Activated CD8-positive, alpha-beta T cell treated with anti-CD3 and anti-CD28 coated beads for 36 hours (primary cell): ENCODE measurements around the gene SHROOM2. TPM values are rescaled to one million over a fixed set of nuclear protein-coding genes. Genes with fewer than 3 reads are reported as not detected.
"Not testable (repeated sequence)": the region's sequence is repeated elsewhere in the genome, so short reads cannot be mapped to it uniquely, and the experiment has no call there.

Experiments used
- ATAC-seq: fragments of 200-7000 bp; cut with Tn5 transposase; one replicate; pipeline ENCODE4 v1.10.0; 2021; ENCODE audit warnings: mild to moderate bottlenecking, moderate library complexity
- CTCF ChIA-PET: fragments of 350-600 bp; sonication (Branson Sonifier 250); formaldehyde crosslinking; loops from one replicate; lab custom pipeline; 2021; ENCODE audit warnings: antibody characterized with exemption; lab: Charles Lee
- POLR2A ChIA-PET: fragments of 350-600 bp; sonication (Branson Sonifier 250); formaldehyde crosslinking; loops from one replicate; lab custom pipeline; 2021; ENCODE audit warnings: antibody characterized with exemption; lab: Charles Lee
- DNase-seq: peaks from one replicate; pipeline ENCODE4 v3.0.0-alpha.2; 2020
- H3K27ac Mint-ChIP-seq: one replicate; pipeline ENCODE4 v1.8.0; 2021; ENCODE audit warnings: mild to moderate bottlenecking, mixed read lengths
- H3K27me3 Mint-ChIP-seq: one replicate; pipeline ENCODE4 v1.8.0; 2021; ENCODE audit warnings: mixed read lengths
- H3K36me3 Mint-ChIP-seq: one replicate; pipeline ENCODE4 v1.8.0; 2021; ENCODE audit warnings: low read depth, mixed read lengths
- H3K4me1 Mint-ChIP-seq: one replicate; pipeline ENCODE4 v1.8.0; 2021; ENCODE audit warnings: low read depth, mixed read lengths
- H3K4me3 Mint-ChIP-seq: one replicate; pipeline ENCODE4 v1.8.0; 2021; ENCODE audit warnings: mild to moderate bottlenecking, moderate library complexity, mixed read lengths
- H3K9me3 Mint-ChIP-seq: one replicate; pipeline ENCODE4 v1.8.0; 2021; ENCODE audit warnings: mixed read lengths
- intact Hi-C: fragments of 100-400 bp; cut with micrococcal nuclease; formaldehyde crosslinking; loops from one replicate; pipeline ENCODE4 v1.10.0; 2022
- total RNA-seq, 2 experiments: library from RNA; stranded (reverse); gene quantifications; one replicate each; pipeline ENCODE4 v1.2.3, GENCODE V29; 2021
- TF ChIP-seq, protein P1 (sequence below): fragments of 200-600 bp; IDR thresholded peaks from one replicate; pipeline ENCODE4 v1.8.0; 2022; ENCODE audit warnings: antibody characterized with exemption, mild to moderate bottlenecking

SHROOM2 gene
- total RNA-seq, 2 experiments from 2014 or later = not detected

DNA sequence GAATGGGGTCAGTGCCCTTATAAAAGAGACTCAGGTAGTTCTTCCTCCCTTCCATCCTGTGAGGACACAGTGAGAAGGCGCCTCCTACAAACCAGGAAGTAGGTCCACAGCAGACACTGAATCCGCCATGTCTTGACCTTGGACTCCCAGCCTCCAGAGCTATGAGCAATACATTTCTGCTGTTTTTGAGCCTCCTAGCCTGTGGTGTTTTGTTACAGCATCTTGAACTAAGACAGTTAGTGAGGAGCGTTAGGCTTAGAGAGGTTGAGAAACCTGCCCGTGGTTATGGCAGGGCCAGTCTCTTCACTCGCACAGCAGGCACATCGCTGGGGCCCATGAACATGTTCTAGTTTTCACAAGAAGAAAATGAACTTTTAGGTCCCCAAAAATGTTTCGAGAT, 19.7 kb downstream of the SHROOM2 start:
- intact Hi-C loops = no loop called here
- POLR2A ChIA-PET = no interaction called here
- peaks cover 2% of the 10 kb centered on the region for H3K27me3 Mint-ChIP-seq
- H3K4me3 Mint-ChIP-seq = no peak overlapping the region
- no peak for ATAC-seq
- H3K36me3 Mint-ChIP-seq = no peaks in the 10 kb centered on the region
- no peaks in the 10 kb centered on the region for H3K4me1 Mint-ChIP-seq
- no peak for DNase-seq
- no peak overlapping the region for H3K27ac Mint-ChIP-seq
- CTCF ChIA-PET = no interaction called here
- H3K9me3 Mint-ChIP-seq = no peaks in the 10 kb centered on the region
- TF ChIP-seq, protein P1, sequence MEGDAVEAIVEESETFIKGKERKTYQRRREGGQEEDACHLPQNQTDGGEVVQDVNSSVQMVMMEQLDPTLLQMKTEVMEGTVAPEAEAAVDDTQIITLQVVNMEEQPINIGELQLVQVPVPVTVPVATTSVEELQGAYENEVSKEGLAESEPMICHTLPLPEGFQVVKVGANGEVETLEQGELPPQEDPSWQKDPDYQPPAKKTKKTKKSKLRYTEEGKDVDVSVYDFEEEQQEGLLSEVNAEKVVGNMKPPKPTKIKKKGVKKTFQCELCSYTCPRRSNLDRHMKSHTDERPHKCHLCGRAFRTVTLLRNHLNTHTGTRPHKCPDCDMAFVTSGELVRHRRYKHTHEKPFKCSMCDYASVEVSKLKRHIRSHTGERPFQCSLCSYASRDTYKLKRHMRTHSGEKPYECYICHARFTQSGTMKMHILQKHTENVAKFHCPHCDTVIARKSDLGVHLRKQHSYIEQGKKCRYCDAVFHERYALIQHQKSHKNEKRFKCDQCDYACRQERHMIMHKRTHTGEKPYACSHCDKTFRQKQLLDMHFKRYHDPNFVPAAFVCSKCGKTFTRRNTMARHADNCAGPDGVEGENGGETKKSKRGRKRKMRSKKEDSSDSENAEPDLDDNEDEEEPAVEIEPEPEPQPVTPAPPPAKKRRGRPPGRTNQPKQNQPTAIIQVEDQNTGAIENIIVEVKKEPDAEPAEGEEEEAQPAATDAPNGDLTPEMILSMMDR = no peak

DNA sequence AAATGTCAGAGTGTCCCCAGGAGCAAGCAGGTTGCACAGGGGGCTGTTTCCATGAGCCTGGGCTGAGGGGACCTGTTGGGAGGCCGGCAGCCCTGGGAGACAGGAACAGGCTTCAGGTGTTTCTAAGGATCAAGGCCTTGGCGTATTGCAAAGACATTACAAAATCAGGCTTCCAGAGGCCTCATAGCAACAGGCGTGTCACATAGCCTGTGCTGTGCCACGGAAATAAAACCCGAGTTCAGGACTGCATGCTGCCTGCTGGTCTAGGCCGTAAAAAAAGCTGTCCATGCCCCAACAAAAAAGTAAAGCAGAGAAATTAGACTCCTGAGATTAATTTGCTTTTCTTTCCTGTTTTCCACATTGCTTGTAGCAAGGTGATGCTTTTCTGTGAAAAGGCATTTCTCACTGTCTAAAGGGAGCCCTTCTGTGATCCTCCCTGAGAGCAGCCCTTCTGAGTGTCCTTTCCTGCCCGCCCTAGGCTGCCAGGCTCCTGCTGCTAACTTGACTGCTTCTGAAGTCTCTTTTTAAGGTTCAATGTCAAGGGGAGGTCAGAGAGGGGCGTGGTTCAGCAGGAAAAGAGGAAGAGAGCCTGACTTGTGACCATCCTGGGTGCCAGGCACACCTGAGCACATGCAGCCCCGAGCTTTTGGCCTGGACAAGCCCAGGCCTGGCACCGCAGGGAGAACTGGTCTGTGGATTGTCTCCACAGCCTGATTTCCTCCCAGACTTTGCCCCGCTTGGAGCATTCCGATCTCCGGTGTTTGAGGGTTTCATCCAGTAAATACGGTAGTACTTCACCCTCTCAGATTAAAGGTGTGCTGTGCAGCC, 21.3 kb downstream of the SHROOM2 start:
- ATAC-seq (no peak), DNase-seq (no peak)
- Mint-ChIP-seq H3K4me1 (no peaks in the 10 kb centered on the region), H3K27me3 (peaks cover 2% of the 10 kb centered on the region), H3K27ac (no peak overlapping the region), H3K36me3 (no peaks in the 10 kb centered on the region), H3K4me3 (no peak overlapping the region), H3K9me3 (no peaks in the 10 kb centered on the region)
- POLR2A ChIA-PET = no interaction called here
- intact Hi-C loops = no loop called here
- CTCF ChIA-PET = no interaction called here
- TF ChIP-seq, protein P1 = no peak

DNA sequence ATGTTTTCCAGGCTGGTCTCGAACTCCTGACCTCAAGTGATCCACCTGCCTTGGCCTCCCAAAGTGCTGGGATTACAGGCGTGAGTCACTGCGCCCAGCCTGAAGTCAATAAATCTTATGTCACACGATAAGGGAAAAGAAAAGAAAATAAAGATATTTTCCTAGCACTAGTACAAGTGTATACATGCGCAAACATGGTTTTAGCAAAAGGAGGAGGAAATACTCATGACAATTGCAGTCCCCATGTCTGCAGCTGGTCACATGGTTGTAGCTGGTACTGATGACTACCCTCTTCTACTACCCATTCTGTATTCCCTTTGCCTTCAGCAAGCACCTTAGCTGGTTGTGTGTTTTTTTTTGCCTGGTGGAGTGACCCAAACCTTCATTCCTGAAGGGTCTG, 23.6 kb downstream of the SHROOM2 start:
- ATAC-seq, POLR2A ChIA-PET, H3K27me3 Mint-ChIP-seq, H3K9me3 Mint-ChIP-seq, H3K4me1 Mint-ChIP-seq, H3K4me3 Mint-ChIP-seq, intact Hi-C loops, H3K27ac Mint-ChIP-seq, DNase-seq, CTCF ChIA-PET, H3K36me3 Mint-ChIP-seq: not testable (repeated sequence)

DNA sequence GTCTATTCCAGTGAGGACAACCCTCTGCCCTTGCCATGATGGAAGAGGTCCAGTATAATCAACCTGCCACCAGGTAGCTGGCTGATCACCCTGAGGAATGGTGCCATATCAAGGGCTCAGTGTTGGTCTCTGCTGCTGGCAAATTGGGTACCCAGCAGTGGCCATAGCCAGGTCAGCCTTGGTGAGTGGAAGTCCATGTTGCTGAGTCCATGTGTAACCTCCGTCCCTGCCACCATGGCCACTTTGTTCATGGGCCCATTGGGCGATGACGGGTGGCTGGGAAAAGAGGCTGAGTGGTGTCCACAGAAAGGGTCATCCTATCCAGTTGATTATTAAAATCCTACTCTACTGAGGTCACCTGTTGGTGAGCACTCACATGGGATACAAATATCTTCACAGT, 24.9 kb downstream of the SHROOM2 start:
- CTCF ChIA-PET, H3K9me3 Mint-ChIP-seq, ATAC-seq, H3K4me3 Mint-ChIP-seq, H3K27me3 Mint-ChIP-seq, intact Hi-C loops, H3K27ac Mint-ChIP-seq, POLR2A ChIA-PET, DNase-seq, H3K36me3 Mint-ChIP-seq, H3K4me1 Mint-ChIP-seq: not testable (repeated sequence)

DNA sequence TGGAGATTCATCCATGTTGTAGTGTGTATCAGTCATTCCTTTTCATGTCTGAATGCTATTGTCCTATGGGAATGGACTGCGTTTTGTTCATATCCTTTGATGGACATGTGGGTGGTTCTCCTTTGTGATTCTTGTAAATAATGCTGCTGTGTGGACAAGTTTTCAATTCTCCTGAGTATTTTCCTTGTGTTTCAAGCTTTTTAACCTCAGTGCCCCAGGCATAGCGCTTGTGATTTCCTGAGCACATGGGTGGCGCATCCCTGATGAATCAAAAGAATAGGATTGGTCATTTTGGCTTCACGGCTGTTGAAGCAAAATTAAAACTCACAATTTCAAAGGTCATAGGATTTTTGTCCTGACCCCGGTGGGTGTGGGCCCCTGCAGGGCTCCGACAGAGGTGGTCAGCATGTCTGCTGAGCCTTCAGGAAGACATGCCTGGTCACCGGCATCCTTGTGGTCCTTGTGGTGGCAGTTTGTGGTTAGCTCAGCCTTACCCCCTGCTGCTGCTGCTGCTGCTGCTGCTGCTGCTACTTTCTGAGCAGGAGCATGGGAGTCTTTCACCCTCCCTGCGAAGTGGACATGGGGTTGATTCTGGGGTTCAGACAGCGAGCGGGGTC, 30.0 kb downstream of the SHROOM2 start:
- no peak for ATAC-seq

More for the DNA sequence above, 30.0 kb downstream of the SHROOM2 start:
- Mint-ChIP-seq H3K36me3 (no peaks in the 10 kb centered on the region), H3K27me3 (peaks cover 2% of the 10 kb centered on the region), H3K27ac (no peak overlapping the region), H3K9me3 (no peaks in the 10 kb centered on the region), H3K4me3 (no peak overlapping the region), H3K4me1 (no peaks in the 10 kb centered on the region)
- CTCF ChIA-PET = no interaction called here
- POLR2A ChIA-PET = no interaction called here
- TF ChIP-seq, protein P1 = no peak
- intact Hi-C loops = no loop called here
- DNase-seq = no peak
